HG03025 (cell line): ENCODE measurements around the gene AUTS2.

Experiments
- ATAC-seq: cut with Tn5 transposase; IDR thresholded peaks from one replicate; pipeline ENCODE4 v1.9.1; 2021; ENCODE audit warnings: mild to moderate bottlenecking, moderate library complexity; ENCODE audit not compliant: unreplicated experiment, low FRiP score

The AUTS2 gene

DNA sequence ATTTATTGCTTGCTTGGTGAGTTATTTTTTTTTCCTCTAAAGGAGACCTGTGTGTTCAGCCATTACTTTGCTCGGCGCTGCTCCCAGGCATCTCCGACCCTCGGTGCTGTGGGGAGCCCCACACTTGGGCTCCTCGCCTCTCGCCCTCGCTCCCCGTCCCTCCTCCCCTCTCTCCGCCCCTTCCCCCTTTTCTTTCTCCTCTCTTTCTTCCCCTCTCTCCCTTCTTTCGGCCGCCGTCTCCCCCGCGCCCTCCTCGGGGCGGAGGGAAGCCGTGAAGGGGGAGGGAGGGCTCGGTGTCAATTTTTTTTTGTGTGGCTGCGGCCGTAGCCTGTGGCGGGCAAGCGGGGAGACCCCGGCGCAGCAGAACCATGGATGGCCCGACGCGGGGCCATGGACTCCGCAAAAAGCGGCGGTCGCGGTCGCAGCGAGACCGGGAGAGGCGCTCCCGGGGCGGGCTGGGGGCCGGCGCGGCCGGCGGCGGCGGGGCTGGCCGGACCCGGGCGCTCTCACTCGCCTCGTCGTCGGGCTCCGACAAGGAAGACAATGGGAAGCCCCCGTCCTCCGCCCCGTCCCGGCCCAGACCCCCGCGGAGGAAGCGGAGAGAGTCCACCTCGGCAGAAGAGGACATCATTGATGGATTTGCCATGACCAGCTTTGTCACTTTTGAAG lies 1.1 kb downstream of the AUTS2 start:
- no peak for ATAC-seq

DNA sequence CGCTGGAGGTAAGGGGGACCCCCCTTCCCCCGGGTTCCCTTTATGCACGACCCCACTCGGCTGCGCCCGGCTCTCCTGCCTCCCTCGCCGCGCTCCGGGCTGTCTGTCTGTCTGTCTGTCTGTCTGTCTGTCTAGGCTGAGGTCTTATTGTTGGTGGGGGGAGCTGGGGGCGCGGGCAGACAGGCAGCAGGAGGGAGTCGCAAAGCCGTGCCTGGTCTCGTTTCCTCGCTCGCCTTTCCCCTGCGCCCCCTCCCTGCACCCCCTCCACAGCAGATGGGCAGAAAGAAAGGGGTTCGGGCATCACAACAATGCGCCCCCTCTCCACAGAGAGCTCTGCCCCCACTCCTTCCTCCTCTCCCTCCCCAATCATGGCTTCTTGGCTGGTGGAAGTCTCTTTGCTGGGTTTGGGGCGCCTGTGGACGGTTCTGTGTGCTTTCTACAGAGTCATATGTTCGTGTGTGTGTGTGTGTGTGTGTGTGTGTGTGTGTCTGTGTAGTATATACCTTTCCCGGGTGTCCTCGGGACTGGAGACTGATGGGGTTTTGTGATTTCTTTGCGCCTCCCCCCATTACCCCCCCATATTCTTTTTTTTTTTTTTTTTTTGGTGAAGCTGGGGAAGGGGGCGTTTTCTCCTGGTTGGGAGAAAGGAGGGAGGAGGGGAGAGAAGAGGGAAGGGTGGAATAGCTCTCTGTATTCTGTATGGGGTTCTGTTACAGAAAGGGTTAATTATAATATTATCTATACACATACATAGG lies 1.9 kb downstream of the AUTS2 start:
- ATAC-seq: no peak

DNA sequence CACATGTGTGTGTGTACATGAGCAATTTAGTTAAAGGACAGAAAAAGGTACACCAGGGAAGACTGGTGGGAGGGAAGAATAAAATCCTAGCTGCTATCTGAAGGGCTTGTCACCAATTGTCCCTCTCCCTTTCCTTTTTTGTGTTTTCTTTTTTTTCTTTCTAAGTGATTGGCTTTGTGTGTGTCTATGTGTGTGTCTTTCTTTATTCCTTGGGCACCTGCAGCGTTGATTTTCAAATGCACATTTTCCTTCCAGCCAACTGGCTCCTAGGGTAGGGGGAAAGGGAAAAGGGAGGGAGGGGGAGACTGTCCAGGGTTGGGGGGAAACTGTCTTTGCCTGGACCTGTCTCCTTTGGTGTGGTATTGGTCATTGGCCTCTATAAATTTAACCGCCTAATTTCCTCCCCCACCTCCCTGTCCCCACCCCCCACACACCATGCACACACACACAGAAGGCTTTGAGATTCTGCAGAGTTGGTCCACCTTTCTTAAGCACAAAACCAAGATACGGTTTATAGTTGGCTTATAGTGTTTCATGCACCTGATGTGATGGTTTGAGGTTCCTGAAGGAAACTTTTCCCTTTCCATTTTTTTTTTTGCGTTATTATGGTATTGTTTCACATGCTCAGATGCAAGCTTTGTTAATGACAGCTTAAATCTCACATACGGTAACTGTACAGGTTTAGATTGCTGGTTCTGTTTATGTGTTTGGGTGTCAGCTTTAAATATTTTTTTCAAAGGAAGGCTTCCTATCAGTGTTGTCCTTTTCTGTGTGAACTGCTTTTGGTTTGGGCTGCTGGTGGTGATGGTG lies 2.6 kb downstream of the AUTS2 start:
- ATAC-seq: no peak

GRCh38 chr7:69602522-69602921 lies 4.2 kb downstream of the AUTS2 start:
- no peak for ATAC-seq

GRCh38 chr7:69603351-69603750 lies 5.1 kb downstream of the AUTS2 start:
- no peak for ATAC-seq

- peak; percentile 53 for ATAC-seq
Measured at GRCh38 chr7:69603937-69604494, 5.7 kb downstream of the AUTS2 start.

- no peak for ATAC-seq
Measured at GRCh38 chr7:69605070-69605469, 6.8 kb downstream of the AUTS2 start.

GRCh38 chr7:69605546-69605945 lies 7.3 kb downstream of the AUTS2 start:
- ATAC-seq: no peak

GRCh38 chr7:69608049-69608448 lies 9.8 kb downstream of the AUTS2 start:
- ATAC-seq: no peak

DNA sequence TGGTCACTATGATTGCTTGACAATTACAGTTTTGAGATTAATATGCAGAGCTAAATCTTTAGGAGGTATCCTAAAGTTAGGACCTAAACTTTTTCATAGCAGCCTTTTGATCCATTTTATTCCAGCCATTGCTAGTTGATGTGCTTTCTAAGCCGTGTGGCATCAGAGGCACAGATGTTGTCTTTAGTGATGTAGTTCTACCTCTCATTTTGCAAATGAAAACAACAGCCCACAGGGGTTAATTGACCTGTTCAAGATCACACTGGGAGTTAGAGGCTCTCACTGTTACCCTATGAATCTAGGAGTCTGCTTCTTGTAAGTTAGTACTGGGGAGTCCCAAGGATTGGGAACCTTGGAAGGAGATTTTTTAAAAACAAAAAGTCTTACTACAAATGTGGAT lies 10.6 kb downstream of the AUTS2 start:
- ATAC-seq: no peak

DNA sequence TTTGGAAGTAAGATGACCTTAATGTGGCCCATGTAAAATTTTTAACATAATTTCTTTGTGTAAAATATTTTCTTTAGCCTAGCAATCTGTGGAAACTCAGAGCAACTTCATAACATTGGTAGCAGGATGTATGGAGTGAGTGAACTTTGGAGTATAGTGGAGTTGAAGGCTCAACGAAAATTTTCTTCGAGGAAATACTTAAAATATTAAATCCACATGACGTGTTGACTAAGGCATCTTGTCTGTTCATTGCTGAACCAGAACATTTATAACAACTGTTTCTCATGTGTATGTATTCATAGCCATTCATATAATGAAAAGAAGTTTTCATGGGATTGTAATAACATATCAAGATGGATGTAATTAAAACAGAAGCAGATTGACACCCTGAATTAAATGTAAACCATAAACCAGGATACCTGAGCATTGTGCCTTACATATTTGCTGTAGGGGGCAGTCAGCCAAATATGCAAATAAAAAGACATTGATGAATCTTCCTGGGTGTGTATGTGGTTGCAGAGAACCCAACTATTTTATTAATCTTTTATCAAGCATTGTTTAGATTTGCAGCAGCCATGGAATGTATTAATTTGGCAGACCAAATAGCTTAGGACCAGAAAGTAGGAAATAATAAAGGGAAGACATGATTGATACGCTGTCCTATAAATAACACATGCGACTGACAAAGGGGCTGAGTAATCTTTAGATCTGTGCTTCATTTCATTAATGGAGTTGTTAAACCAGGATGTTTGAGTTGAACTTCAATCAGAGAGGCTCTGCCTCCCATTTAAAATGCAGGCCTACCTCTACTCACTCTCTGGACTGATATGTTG lies 11.5 kb downstream of the AUTS2 start:
- no peak for ATAC-seq

GRCh38 chr7:69610374-69611084 lies 12.3 kb downstream of the AUTS2 start:
- no peak for ATAC-seq

DNA sequence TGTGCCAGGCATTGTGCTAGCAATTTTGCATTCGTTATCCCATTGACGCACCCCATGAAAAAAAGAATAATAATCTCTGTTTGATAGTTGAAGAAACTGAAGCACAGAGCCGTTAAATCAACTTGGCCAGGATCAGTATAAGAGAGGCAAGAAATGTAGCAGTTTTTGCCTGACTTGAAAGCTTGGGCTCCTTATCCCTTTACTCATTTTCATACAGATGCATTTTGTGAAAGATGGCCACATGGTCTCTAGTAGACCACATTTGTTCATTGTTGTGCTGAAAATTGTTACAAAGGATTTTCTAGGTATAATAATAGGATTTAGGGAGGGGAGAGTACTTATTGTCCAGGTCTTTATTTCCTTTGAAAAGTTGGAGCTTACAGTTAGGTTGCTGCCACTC lies 14.7 kb downstream of the AUTS2 start:
- no peak for ATAC-seq

- ATAC-seq: no peak
Measured at GRCh38 chr7:69613846-69614245, 15.6 kb downstream of the AUTS2 start.

DNA sequence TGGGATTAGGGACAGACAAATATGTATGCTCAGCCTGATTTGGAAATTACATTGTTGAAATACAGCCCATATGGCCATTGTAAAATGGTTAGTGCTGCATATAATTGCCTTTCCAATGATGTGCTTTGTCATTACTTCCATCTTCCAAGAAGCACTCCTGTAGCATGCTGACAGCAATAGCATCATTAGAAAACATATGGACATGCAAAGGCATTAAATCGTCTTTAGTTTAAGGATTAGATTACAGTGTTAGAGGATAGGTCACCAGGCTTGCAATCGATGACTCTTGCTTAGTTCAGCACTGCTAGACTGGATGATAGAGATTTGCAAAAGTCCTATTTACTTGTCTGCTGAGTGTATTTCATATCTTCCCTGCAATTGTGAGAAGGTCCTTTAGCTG lies 17.4 kb downstream of the AUTS2 start:
- ATAC-seq: no peak

DNA sequence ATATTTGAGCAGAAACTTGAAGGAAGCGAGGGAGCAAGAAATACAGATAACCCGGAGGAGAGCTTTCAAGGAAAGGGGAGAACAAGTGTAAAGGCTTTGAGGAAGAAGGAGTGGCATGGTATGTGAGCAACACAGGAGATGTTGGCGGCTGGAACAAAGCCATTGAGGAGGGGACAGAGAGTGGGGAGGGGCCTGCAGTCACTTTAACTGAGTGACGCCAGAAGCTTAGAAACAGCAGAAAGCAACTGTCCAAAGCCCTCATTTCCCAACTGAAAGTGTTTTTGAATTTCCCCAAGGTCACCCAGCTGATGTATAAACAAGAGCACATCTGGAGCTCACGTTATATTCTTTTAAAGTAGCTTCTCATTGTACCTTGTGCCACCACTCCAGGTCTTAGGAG lies 19.1 kb downstream of the AUTS2 start:
- no peak for ATAC-seq

DNA sequence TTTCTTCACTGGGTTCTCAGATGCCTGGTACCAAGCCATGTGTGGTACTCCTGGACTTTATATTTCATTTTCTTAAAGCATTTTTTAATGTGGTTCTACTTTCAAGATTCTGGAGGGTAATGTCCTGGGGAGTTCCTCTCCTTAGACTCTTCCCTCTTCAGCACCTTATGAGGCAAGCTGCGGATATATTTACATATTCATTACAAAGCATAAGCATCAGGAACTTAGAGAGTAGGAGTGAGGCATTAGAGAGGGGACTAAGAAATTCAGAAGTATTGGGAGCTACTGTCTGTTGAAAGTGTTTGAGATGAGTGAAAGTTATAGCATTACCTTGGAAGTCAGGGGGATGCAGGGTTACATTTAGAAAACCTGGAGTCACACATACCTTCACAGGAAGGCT lies 20.8 kb downstream of the AUTS2 start:
- ATAC-seq: no peak

DNA sequence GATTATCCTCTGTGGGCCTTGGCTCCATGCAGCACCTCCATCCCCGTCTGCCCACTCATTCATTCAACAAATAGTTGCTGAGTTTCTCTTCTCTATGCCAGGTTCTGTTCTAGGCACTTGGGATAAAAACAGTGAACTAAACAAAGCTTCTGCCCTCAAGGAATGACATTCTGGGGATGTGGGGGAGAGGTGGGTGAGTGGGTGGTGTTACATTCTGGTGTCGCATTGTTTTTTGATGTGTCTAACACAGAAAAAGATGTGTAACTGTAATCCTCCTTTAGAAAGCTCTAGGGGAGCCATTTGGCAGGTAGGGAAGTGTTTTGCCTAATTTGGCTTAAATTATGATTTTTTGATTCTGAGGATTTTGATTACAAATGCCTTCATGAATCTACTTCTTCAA lies 21.4 kb downstream of the AUTS2 start:
- ATAC-seq: no peak

- ATAC-seq: no peak
Measured at GRCh38 chr7:69620063-69620462, 21.8 kb downstream of the AUTS2 start.

DNA sequence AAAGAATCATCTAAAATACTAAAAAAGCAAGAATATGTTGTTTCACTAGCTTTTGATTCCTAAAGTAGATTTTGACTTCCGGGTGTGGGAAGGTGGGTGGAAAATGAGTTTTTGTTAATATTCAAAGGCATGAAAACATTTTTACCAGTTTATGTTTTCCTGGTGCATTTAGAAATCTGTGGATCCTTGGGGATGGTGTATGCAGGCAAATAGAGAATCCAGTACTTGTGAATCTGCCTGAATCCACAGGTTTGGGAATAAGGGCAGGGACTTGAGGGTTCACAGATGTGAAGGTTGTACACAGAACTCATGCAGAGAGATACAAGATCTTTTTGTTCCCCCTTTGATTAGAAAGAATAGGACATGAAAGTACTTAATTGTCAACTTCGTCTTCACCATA lies 22.4 kb downstream of the AUTS2 start:
- ATAC-seq: no peak
